Panc1 (cell line): Measurements from ENCODE around the gene HIGD2B.
"Not testable (repeated sequence)": the region's sequence is repeated elsewhere in the genome, so short reads cannot be mapped to it uniquely, and the experiment has no call there.

Experiments used
- POLR2AphosphoS5 ChIP-seq: IDR thresholded peaks from 2 replicates; pipeline ENCODE4 v1.6.1; 2012; ENCODE audit warnings: mild to moderate bottlenecking, low read depth, low read length, moderate library complexity
- SIN3A ChIP-seq: IDR thresholded peaks from 2 replicates; pipeline ENCODE4 v1.6.1; 2012; ENCODE audit warnings: low read depth, mild to moderate bottlenecking, low read length, moderate library complexity, borderline replicate concordance; ENCODE audit not compliant: insufficient read depth
- TF ChIP-seq, protein P1 (sequence below): fragments of 450-650 bp; IDR thresholded peaks from 2 replicates; pipeline ENCODE4 v1.5.1; 2017; ENCODE audit warnings: mild to moderate bottlenecking

- not testable (repeated sequence) for TF ChIP-seq POLR2AphosphoS5, SIN3A
- TF ChIP-seq, protein P1, sequence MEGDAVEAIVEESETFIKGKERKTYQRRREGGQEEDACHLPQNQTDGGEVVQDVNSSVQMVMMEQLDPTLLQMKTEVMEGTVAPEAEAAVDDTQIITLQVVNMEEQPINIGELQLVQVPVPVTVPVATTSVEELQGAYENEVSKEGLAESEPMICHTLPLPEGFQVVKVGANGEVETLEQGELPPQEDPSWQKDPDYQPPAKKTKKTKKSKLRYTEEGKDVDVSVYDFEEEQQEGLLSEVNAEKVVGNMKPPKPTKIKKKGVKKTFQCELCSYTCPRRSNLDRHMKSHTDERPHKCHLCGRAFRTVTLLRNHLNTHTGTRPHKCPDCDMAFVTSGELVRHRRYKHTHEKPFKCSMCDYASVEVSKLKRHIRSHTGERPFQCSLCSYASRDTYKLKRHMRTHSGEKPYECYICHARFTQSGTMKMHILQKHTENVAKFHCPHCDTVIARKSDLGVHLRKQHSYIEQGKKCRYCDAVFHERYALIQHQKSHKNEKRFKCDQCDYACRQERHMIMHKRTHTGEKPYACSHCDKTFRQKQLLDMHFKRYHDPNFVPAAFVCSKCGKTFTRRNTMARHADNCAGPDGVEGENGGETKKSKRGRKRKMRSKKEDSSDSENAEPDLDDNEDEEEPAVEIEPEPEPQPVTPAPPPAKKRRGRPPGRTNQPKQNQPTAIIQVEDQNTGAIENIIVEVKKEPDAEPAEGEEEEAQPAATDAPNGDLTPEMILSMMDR: peak; percentile 93
Observed at GRCh38 chr15:72670656-72671352, 15.2 kb downstream of the HIGD2B start.
